Small intestine (tissue), 7 donors: ENCODE results near the gene BAG5. TPM values are rescaled to one million over a fixed set of nuclear protein-coding genes. Genes with fewer than 3 reads are reported as not detected.
"Not testable (repeated sequence)": the region's sequence is repeated elsewhere in the genome, so short reads cannot be mapped to it uniquely, and the experiment has no call there.

Experiments used
- DNase-seq, 2 donors: peaks; one replicate each; pipeline versions ENCODE4 v3.0.0 to v3.0.0-alpha.2; 2013
- FAIRE-seq: peaks from 2 replicates; lab custom pipeline; 2012; peaks lifted over from hg19 to GRCh38; lab: Jason Lieb, UNC
- H3K27ac ChIP-seq, 3 donors: one replicate each; pipeline ENCODE4 v1.5.1; 2013; ENCODE audit warnings: low read length in 2 of 3, mild to moderate bottlenecking in 2 of 3, control low read depth in 1 of 3, inconsistent platforms in 1 of 3, low read depth in 1 of 3, moderate library complexity in 1 of 3
- H3K27me3 ChIP-seq, 3 donors: one replicate each; pipeline ENCODE4 v1.6.1; 2013; ENCODE audit warnings: low read length in 3 of 3, inconsistent platforms in 1 of 3; ENCODE audit not compliant: control insufficient read depth in 3 of 3, insufficient read depth in 3 of 3
- H3K36me3 ChIP-seq, 3 donors: one replicate each; pipeline ENCODE4 v1.6.1; 2013; ENCODE audit warnings: low read length in 3 of 3, inconsistent platforms in 1 of 3, low read depth in 1 of 3, mild to moderate bottlenecking in 1 of 3, moderate library complexity in 1 of 3; ENCODE audit not compliant: control insufficient read depth in 3 of 3, insufficient read depth in 2 of 3
- H3K4me1 ChIP-seq, 3 donors: one replicate each; pipeline ENCODE4 v1.6.1; 2013; ENCODE audit warnings: low read length in 2 of 3, inconsistent platforms in 1 of 3, low read depth in 1 of 3, mild to moderate bottlenecking in 1 of 3, moderate library complexity in 1 of 3; ENCODE audit not compliant: control insufficient read depth in 3 of 3, insufficient read depth in 2 of 3
- H3K4me3 ChIP-seq, 3 donors: one replicate each; pipeline ENCODE4 v1.5.1; 2013; ENCODE audit warnings: low read length in 3 of 3, control low read depth in 1 of 3, inconsistent platforms in 1 of 3, low read depth in 1 of 3, mild to moderate bottlenecking in 1 of 3, moderate library complexity in 1 of 3
- H3K9me3 ChIP-seq, 2 donors: one replicate each; pipeline ENCODE4 v1.6.1; 2013; ENCODE audit warnings: low read depth in 1 of 2, low read length in 1 of 2; ENCODE audit not compliant: control insufficient read depth in 2 of 2, insufficient read depth in 1 of 2
- WGBS, 3 donors: extraction: QIAGEN DNeasy Blood & Tissue Kit; methylation state at CpG; one replicate each; pipeline ENCODE4 v1.1.7; 2013; 5-methylcytosine and 5-hydroxymethylcytosine counted together
- polyA plus RNA-seq, 4 donors: library from polyadenylated mRNA; stranded (reverse) in 3 of 4; unstranded in 1 of 4; fragments of 200-250 nt in 3 of 4; fragments of 120-200 nt in 1 of 4; gene quantifications; one replicate each; pipeline versions ENCODE4 v1.2.1 to v1.2.3, GENCODE V29; 2013
- donor health status: healthy with polysubstance abuse.
- donor health status: control.
- donor health status: control.
- donor health status: Bipolar disorder and iron deficiency.
- donor health status: healthy.

Gene BAG5
- polyA plus RNA-seq, 4 donors = 8.5 to 21.8 (median 12.6) TPM

DNA sequence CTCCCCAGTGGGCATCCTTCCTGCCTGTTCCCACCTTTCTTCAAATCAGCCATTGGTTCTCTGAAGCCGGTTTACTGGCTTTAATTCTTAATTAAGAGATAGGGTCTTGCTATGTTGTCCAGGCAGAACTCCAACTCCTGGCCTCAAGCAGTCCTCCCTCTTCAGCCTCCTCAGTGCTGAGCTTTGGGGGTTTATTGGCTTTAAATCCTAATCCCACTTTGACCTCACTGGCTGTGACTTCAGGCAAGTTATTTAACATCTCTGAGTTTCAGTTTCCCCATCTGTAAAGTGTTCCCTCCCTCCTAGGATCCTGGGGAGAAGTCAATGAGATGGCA is 35.6 kb downstream of the BAG5 start:
- 88 to 100% (median 93%) methylated on average over 1 of the region's 1 CpG for whole genome bisulfite sequencing, 3 donors
- Histone ChIP-seq H3K27me3 (peaks cover 0 to 4% (median 3%) of the 10 kb centered on the region in 3 donors), H3K4me3 (no peak overlapping the region), H3K4me1 (peaks cover 0 to 81% (median 2%) of the 10 kb centered on the region in 3 donors), H3K36me3 (peaks cover 0 to 30% (median 0%) of the 10 kb centered on the region in 3 donors), H3K9me3 (no peaks in the 10 kb centered on the region), H3K27ac (peak overlapping the region in 1 of 3 donors; percentile 93)
- FAIRE-seq (no peak), DNase-seq (no peak)

GRCh38 chr14:103526247-103526913 is 36.1 kb downstream of the BAG5 start:
- Histone ChIP-seq H3K9me3 (no peaks in the 10 kb centered on the region), H3K36me3 (peaks cover 0 to 25% (median 0%) of the 10 kb centered on the region in 3 donors), H3K4me3 (no peak overlapping the region), H3K4me1 (peaks cover 0 to 77% (median 2%) of the 10 kb centered on the region in 3 donors), H3K27ac (peak overlapping the region in 1 of 3 donors; percentile 93), H3K27me3 (peaks cover 0 to 4% (median 3%) of the 10 kb centered on the region in 3 donors)
- DNase-seq (no peak), FAIRE-seq (no peak)
- WGBS, 3 donors = 60 to 77% (median 68%) methylated on average over 8 of the region's 8 CpGs

DNA sequence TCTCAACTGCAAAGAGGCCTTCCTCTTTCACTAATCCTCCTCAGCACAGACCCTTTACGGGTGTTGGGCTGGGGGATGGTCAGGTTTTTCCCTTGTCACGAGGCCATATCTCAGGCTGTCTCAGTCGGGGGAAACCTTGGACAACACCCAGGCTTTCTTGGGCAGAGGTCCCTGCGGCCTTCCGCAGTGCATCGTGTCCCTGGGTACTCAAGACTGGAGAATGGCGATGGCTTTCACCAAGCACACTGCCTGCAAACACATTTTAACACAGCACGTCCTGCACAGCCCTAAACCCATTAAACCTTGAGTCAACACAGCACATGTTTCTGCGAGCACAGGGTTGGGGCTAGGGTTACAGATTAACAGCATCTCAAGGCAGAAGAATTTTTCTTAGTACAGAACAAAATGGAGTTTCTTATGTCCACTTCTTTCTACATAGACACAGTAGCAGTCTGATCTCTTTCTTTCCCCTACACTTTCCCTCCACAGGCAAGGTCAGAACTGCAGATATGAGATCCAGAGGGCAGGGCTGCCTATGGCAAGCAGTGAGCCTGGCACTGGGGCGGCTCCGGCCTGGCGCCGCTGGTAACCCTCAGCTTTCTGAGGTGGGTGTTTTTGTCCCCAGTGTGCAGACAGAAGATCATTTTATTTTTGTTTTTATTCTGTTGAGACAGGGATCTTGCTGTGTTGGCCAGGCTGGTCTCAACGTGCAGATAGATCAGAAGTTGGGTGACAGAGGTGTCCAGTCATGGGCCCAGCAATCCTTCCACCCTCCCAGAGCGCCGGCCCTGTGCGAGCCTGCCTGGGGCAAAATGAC is 36.8 kb downstream of the BAG5 start:
- WGBS, 3 donors = 53 to 65% (median 56%) methylated on average over 17 of the region's 17 CpGs
- H3K27me3 ChIP-seq, H3K9me3 ChIP-seq, H3K4me3 ChIP-seq, FAIRE-seq: not testable (repeated sequence)
- Histone ChIP-seq H3K36me3 (peaks cover 0 to 23% (median 0%) of the 10 kb centered on the region in 3 donors), H3K4me1 (peaks cover 0 to 73% (median 2%) of the 10 kb centered on the region in 3 donors), H3K27ac (peak overlapping the region in 1 of 3 donors; percentile 93)
- DNase-seq = peak in 1 of 2 donors; percentile 84

DNA sequence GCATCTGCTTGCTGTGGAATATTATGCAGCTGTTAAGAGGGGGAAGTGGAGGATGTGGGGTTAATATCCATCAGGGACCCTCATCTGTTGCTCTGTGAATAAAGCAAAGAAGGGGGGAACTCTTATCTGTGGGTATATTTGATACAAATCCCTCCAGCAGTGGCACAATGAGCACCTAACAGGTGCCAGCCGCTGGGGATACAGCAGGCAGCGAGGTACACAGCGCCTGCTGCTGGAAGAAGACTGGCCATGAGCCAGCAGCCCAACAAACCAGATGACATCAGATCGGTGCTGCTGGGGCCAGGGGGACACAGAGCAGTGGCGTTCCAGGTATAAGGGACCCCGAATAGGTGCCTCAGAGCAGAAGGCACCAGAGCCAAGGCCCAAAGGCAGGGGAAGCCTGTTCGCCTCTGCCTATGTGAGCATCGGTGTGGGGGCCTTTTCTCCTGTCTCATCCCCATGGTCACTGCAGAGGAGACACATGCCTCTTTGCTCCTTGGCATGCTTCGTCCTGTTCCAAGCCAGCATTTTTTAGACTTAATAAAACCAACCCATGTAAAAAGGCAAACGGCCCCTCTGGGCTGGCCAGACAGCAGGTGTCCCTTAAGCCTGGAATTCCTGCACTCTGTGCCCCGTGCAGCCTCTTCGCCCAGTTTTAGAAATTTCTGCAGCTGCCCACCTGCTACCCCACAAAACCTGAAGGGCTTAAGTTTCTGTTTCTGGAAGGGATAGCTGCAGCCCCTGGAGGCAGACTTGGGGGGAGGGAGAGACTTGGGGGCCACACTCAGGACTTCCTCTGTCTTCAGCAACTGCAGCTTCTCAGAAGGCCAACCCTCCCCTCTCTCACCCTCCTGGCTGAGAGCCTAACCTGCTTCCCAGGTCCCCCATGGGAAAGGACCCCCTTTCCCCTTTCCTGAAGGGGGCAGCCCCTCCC is 38.2 kb downstream of the BAG5 start:
- Histone ChIP-seq H3K4me1 (peaks cover 0 to 72% (median 2%) of the 10 kb centered on the region in 3 donors), H3K27ac (peak overlapping the region in 1 of 3 donors; percentile 93), H3K9me3 (no peaks in the 10 kb centered on the region), H3K27me3 (peaks cover 0 to 4% (median 3%) of the 10 kb centered on the region in 3 donors), H3K4me3 (no peak overlapping the region), H3K36me3 (peaks cover 0 to 29% (median 0%) of the 10 kb centered on the region in 3 donors)
- DNase-seq (no peak), FAIRE-seq (no peak)
- WGBS, 3 donors = 65 to 74% (median 70%) methylated on average over 12 of the region's 12 CpGs

- H3K27ac ChIP-seq = peak overlapping the region in 1 of 3 donors; percentile 93
- peaks cover 0 to 36% (median 0%) of the 10 kb centered on the region in 3 donors for H3K36me3 ChIP-seq
- H3K4me1 ChIP-seq = peaks cover 0 to 78% (median 2%) of the 10 kb centered on the region in 3 donors
- 54 to 75% (median 68%) methylated on average over 10 of the region's 10 CpGs for WGBS, 3 donors
- peaks cover 0 to 4% (median 3%) of the 10 kb centered on the region in 3 donors for H3K27me3 ChIP-seq
- H3K4me3 ChIP-seq = peak overlapping the region in 1 of 3 donors; percentile 48
- FAIRE-seq (no peak), DNase-seq (no peak)
- H3K9me3 ChIP-seq = no peaks in the 10 kb centered on the region
Measured at GRCh38 chr14:103523575-103523954, 38.9 kb downstream of the BAG5 start.

DNA sequence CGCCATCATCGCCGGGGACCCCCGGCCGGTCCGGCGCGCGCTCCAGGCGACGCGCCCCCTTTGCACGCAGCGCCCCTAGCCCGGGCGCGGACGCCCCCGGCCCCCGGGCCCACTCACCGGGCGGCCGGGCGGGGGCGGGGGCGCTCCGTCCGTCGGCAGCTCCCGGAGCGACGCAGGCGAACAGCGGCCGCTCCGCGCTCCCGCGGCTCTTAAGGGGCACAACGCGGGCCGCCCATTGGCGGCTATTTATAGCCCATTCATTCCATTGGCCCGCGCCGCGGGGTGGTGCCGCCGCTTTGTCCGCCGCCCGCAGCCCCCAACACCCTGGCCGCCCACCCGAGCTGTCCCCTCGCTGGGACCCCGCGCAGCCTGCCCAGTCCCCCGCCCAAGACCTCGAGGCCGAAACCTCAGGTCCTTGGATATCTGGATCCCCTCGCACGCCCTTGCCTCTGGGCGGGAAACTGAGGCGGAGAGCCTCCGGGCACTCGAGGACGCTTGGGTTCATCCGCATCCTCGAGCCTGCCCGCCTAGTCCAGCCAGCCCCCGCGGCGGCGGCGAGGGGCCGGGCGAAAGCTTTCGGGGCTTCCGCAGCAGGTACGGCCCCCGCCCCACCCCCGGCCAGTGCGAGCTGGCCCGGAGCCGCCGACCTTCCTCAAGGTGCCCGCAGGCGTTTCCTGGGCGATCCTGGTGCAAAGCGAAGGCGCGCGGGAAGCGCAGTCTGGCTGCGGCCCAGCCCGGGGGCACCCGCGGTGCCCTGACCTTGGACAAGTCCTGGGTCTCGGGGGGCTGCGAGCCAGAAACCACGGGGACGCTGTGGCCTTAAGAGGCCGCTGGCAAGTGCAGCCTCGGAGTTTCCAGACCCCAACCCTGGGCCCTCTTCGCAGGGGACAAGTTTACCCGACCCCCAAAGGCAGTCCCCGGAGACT is 39.5 kb downstream of the BAG5 start, which contains the start of gene CKB:
CKB (minus strand) TSS at position 182 of the 926 bp plus-strand sequence. CDS start 337 bp downstream, outside the sequence.
- Histone ChIP-seq H3K4me1 (peaks cover 0 to 78% (median 2%) of the 10 kb centered on the region in 3 donors), H3K27me3 (peaks cover 0 to 4% (median 3%) of the 10 kb centered on the region in 3 donors), H3K4me3 (peak within 1 kb of the TSS; percentile 59 to 78 (median 69)), H3K27ac (peak within 1 kb of the TSS in 1 of 3 donors; percentile 93), H3K9me3 (no peaks in the 10 kb centered on the region), H3K36me3 (peaks cover 0 to 41% (median 0%) of the 10 kb centered on the region in 3 donors)
- FAIRE-seq = no peak
- 6 to 16% (median 9%) methylated on average over 67 to 107 of the region's 107 CpGs for WGBS, 3 donors
- peak in 1 of 2 donors; percentile 84 for DNase-seq

GRCh38 chr14:103521951-103522563 is 40.4 kb downstream of the BAG5 start:
- H3K9me3 ChIP-seq = no peaks in the 10 kb centered on the region
- 1% methylated on average over 38 to 74 of the region's 74 CpGs for WGBS, 3 donors
- peak overlapping the region; percentile 59 to 78 (median 69) for H3K4me3 ChIP-seq
- H3K36me3 ChIP-seq = peaks cover 0 to 43% (median 0%) of the 10 kb centered on the region in 3 donors
- no peak for FAIRE-seq
- DNase-seq = peak in 1 of 2 donors; percentile 59
- peaks cover 0 to 4% (median 3%) of the 10 kb centered on the region in 3 donors for H3K27me3 ChIP-seq
- peaks cover 0 to 73% (median 2%) of the 10 kb centered on the region in 3 donors for H3K4me1 ChIP-seq
- peak overlapping the region in 1 of 3 donors; percentile 75 for H3K27ac ChIP-seq
